HG03159 (cell line): Measurements from ENCODE around the gene SLC30A2.

Experiments
- ATAC-seq: cut with Tn5 transposase; IDR thresholded peaks from one replicate; pipeline ENCODE4 v1.9.1; 2021; ENCODE audit warnings: mild to moderate bottlenecking, moderate library complexity; ENCODE audit not compliant: unreplicated experiment

SLC30A2 gene

DNA sequence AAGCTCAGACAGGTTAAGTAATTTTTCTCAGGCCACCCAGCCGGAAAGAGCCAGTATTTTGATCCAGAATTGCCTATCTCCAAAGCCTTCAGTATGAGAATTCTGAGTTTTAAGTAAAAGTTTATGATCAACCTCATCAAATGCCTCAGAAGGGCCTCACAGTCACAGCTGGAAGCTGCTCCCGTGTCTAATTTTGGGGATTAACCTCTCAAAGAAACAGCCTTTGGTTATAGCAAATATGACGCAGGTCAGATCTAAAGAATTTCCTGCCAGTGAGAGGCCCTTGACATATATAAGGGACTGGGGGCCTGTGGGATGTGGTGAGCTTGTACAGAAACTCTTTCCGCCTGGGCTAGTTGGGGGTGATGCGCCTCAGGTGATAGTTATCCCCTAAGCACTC lies 22.1 kb downstream of the SLC30A2 start:
- no peak for ATAC-seq

DNA sequence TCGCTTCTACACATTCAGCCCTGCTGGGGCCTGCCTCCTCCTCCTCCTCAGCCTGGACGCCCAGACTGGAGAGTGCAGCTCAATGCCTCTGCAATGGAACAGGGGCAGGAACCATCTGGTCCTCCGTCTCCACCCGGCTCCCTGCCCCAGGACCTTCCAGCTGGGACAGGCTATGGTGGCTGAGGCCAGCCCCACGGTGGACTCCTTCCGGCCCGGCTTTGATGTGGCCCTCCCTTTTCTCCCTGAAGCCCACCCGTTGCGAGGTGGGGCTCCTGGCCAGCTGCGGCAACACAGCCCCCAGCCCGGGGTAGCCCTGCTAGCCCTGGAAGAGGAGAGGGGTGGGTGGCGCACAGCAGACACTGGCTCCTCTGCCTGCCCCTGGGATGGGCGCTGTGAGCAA lies 22.9 kb downstream of the SLC30A2 start:
- ATAC-seq: no peak

GRCh38 chr1:26022404-26022779 lies 23.5 kb downstream of the SLC30A2 start:
- no peak for ATAC-seq

GRCh38 chr1:26021647-26022403 lies 24.1 kb downstream of the SLC30A2 start, which contains the start of gene EXTL1:
Gene EXTL1, plus strand, starts transcription at chr1:26021775. Its CDS starts 872 bp downstream, at chr1:26022647.
- ATAC-seq: no peak

GRCh38 chr1:26020941-26021646 lies 24.8 kb downstream of the SLC30A2 start:
- ATAC-seq: no peak

GRCh38 chr1:26020330-26020768 lies 25.6 kb downstream of the SLC30A2 start:
- ATAC-seq: no peak

DNA sequence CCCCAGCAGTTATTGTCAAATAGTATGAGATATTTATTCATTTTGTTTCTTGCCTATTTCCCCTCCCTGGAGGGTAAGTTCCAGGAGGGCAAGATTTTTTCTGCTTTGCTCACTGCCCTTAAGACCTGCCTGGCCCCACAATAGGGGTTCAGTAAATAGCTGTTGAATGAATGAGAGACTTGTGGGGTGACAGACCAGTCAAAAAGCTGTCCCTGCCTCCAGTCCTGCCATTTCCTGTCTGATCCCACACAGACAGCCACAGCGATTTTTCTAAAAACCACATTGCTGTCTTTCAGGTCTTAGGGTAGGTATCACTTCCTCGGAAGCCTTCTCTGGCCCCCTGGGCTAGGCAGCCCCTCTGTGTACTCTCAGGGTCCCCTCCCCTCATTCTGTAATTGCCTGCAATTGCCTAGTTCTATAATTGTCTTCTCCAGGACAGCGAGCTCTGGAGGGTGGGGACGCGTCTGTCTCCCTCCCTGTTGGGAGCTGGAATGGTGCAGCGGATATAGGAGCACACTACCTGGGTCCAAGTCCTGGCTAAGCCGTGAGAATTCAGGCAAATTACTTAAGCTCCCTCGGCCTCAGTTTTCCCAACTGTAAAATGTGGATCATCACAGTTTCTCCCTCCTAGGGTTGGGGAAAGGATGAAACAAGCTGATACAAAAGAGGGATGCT lies 26.1 kb downstream of the SLC30A2 start:
- ATAC-seq: no peak

DNA sequence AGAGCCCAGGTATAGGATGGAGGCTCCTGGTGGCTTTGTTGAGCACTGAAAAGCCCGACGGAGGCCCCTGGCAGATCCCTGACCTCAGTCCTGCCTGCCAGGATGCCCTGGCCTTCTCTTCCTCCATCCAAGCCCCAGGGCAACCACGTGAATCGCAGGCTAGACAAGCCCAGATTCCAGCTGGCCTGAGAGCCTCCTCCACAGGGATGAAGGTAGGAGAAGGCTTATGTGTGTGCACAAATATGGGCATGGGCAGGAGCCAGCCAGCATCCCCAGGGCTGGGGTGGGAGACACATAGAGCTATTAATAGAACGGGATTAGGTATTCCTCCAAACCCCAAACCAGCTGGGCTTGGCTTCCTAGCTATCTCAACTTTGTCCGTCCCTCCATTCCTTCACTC lies 28.3 kb downstream of the SLC30A2 start:
- no peak for ATAC-seq

GRCh38 chr1:26016953-26017545 lies 28.9 kb downstream of the SLC30A2 start:
- no peak for ATAC-seq

DNA sequence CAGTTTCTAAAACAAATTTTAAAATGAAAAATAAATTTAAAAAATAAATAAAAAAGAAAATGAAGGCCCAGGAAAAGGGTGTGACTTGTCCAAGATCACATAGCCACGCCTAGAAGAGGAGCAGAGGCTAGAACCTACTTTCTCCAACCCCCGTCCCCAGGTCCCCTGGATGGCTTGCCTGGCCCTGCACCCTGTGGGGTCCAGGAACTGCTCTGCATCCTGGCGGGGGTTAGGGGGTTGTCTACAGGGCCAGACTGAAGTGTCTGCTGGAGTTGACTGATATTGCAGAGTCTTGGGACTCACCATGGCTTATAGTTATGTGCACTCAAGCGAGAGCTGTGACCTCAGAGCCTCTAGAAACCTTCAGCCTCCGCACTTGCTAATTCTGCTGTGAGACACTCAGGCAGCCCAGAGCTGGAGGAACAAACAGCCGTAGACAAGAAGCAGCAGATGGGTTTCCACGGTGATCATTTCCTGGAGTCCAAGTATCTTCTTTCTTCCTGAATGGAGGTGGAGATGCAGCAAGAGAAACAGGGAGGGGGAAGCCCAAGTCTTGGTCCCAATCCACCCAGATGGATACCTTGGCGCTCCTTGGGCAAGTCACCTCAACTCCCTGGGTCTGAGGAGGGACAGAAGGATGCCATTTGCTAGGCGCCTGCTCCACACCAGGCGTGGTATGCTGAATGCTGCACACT lies 29.5 kb downstream of the SLC30A2 start:
- no peak for ATAC-seq

GRCh38 chr1:26015358-26015757 lies 30.6 kb downstream of the SLC30A2 start:
- no peak for ATAC-seq

DNA sequence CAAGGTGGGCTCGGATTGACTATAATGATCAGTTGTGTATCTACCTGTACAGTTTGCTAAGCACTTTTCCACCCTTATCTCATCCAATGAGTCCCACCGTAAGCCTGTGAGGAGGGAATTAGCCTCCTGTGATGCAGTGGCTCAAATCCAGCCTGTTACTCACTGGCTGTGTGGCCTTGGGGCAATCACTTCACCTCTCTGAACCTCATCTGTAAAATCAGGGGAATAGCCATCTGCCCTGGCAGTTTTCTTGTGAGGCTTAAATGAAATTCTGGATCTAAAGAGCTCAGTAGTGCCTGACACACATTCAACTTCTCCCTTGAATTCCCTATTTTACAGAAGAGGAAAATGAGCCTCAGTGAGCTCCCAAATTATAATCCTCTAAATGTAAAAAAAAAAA lies 31.7 kb downstream of the SLC30A2 start:
- ATAC-seq: no peak

GRCh38 chr1:26012864-26013263 lies 33.1 kb downstream of the SLC30A2 start:
- ATAC-seq: no peak

DNA sequence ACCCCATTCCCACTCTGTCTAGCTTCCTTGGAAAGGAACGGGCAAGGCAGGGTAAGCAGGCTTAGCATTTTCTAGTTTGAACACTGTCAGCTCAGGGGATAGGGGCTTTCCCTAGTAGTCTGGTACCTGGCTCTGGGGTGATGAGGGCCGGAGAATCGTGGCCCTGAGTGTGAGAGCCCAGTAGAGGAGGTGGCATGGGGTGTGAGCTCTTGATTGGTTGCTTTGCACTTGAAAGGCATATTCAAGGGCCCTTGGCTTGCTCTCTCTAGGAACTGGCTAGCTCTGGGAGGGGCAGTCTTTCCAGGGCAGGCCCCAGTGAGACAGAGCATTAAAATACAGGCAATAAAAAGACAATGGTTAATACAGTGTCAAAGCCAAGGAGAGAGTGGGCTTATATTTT lies 35.1 kb downstream of the SLC30A2 start:
- no peak for ATAC-seq

DNA sequence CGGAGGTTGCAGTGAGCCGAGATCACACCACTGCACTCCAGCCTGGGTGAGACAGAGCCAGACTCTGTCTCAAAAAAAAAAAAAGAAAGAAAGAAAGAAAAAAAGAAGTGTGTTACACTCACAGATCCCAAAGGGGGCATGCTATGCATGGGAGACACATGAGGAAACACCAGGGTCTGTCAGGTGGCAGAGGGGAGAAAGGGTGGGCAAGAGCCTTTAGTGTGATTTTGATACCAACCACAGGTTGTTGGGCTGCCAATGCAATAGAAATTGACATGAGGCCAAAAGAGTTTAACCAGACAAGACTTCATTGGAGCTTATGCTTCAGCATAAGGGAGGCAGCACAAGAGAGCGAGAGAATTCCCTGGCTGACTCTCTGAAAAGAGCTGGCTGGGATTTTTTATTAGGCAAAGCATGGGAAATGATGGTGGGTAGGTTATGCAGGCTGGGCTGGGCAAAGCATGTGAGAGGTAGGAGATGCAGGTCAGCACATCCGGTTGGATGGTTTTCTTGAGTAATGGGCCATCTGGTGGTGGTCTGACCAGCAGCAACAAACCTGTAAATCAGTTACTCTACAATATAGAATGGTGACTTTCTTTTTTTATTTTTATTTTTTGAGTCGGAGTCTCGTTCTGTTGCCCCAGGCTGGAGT lies 36.0 kb downstream of the SLC30A2 start:
- ATAC-seq: no peak

GRCh38 chr1:26006710-26007109 lies 39.2 kb downstream of the SLC30A2 start:
- ATAC-seq: no peak

DNA sequence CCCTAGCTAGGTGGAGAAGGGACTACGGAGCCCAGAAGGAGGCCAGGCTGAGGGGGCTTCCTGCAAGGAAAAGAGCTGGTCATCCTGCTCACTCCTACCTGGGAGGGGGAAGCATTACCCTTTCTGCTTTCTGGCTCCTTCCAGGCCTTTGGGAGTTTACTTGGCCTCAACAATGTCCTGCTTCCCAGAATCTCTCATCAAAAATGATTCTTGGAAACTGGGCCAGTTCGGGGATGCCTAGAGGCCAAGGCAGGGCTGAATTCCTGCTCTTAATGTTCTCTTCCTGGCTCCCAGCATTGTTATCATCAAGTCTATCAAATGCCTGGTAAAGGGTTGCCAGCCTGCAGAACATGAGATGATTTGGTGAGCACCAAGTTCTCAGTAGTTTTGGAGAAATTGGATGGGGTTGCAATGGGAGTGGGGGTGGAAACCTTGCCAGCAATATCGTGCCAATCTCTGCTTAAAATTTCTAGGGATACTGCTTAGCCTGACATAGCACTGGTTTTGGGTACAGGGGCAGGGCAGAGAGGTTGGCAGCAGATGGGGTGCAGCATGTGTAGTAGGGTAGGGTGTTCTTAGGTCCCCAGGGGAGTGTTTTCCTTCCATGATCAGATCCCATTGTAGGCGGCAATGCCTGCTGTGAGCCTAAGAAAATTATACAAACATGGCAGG lies 40.3 kb downstream of the SLC30A2 start:
- ATAC-seq: no peak

DNA sequence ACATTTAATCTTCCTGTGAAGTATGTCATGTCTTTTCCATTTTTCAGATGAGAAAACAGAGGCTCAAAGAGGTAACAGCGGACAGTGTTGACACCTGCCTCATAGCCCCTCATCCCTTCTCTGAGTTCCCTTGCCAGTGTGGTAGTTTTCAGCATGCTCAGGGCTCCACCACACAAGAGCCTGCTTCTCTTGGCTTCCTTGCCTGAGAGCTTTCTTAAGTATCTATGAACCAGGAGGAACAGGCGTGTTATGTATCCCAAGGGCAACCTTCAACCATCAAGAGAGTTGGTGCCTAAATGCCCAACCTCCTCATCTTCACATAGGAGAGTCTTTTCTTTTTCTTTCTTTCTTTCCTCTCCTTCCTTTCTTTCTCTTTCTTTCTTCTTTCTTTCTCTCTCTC lies 42.2 kb downstream of the SLC30A2 start:
- ATAC-seq: no peak

- ATAC-seq: no peak
Measured at GRCh38 chr1:26003262-26003661, 42.7 kb downstream of the SLC30A2 start.
